ENCODE results near the gene VGLL1.

The VGLL1 gene

GRCh38 chrX:136589966-136590365 is 58.0 kb downstream of the VGLL1 start:
- no peak for TF ChIP-seq CTCF (IDR thresholded peaks at IDR 0.05; ENCODE audit: borderline replicate concordance, insufficient read depth, low read depth, low read length)
- H3K4me3 ChIP-seq (ENCODE audit: low read depth, low read length) = no peak overlapping the region

- TF ChIP-seq CTCF (IDR thresholded peaks at IDR 0.05; ENCODE audit: borderline replicate concordance, insufficient read depth, low read depth, low read length) = no peak
- H3K4me3 ChIP-seq (ENCODE audit: low read depth, low read length) = no peak overlapping the region
Observed at GRCh38 chrX:136597356-136597755, 65.3 kb downstream of the VGLL1 start.

- TF ChIP-seq CTCF (IDR thresholded peaks at IDR 0.05; ENCODE audit: borderline replicate concordance, insufficient read depth, low read depth, low read length) = no peak
- H3K4me3 ChIP-seq (ENCODE audit: low read depth, low read length) = no peak overlapping the region
Observed at GRCh38 chrX:136597954-136598353, 65.9 kb downstream of the VGLL1 start.

GRCh38 chrX:136598631-136599030 is 66.6 kb downstream of the VGLL1 start:
- no peak overlapping the region for H3K4me3 ChIP-seq (ENCODE audit: low read depth, low read length)
- no peak for TF ChIP-seq CTCF (IDR thresholded peaks at IDR 0.05; ENCODE audit: borderline replicate concordance, insufficient read depth, low read depth, low read length)

GRCh38 chrX:136600059-136600458 is 68.0 kb downstream of the VGLL1 start:
- TF ChIP-seq CTCF (IDR thresholded peaks at IDR 0.05; ENCODE audit: borderline replicate concordance, insufficient read depth, low read depth, low read length) = no peak
- no peak overlapping the region for H3K4me3 ChIP-seq (ENCODE audit: low read depth, low read length)
